HG02678 (cell line): ENCODE measurements around the gene B9D1.
"Not testable (repeated sequence)": the region's sequence is repeated elsewhere in the genome, so short reads cannot be mapped to it uniquely, and the experiment has no call there.

Experiments used
- ATAC-seq: cut with Tn5 transposase; IDR thresholded peaks from one replicate; pipeline ENCODE4 v1.9.1; 2021; ENCODE audit warnings: mild to moderate bottlenecking, moderate library complexity; ENCODE audit not compliant: unreplicated experiment

B9D1 gene

GRCh38 chr17:19361326-19361725 is 1.2 kb downstream of the B9D1 start:
- ATAC-seq = no peak

- ATAC-seq = no peak
Measured at GRCh38 chr17:19360772-19361171, 1.8 kb downstream of the B9D1 start.

- ATAC-seq = no peak
Measured at GRCh38 chr17:19359856-19360255, 2.7 kb downstream of the B9D1 start.

GRCh38 chr17:19359151-19359550 is 3.4 kb downstream of the B9D1 start:
- no peak for ATAC-seq

GRCh38 chr17:19357761-19358160 is 4.8 kb downstream of the B9D1 start:
- ATAC-seq = no peak

GRCh38 chr17:19357351-19357750 is 5.2 kb downstream of the B9D1 start:
- ATAC-seq = no peak

GRCh38 chr17:19354748-19355147 is 7.8 kb downstream of the B9D1 start:
- ATAC-seq = no peak

GRCh38 chr17:19353401-19353800 is 9.1 kb downstream of the B9D1 start:
- not testable (repeated sequence) for ATAC-seq

GRCh38 chr17:19348806-19349205 is 13.7 kb downstream of the B9D1 start:
- ATAC-seq = no peak

- ATAC-seq = no peak
Measured at GRCh38 chr17:19348081-19348650, 14.4 kb downstream of the B9D1 start.

GRCh38 chr17:19347323-19348080 is 15.0 kb downstream of the B9D1 start:
- no peak for ATAC-seq

- ATAC-seq = no peak
Measured at GRCh38 chr17:19346351-19347255, 15.9 kb downstream of the B9D1 start.

- ATAC-seq = no peak
Measured at GRCh38 chr17:19345486-19346350, 16.8 kb downstream of the B9D1 start.

GRCh38 chr17:19345067-19345460 is 17.5 kb downstream of the B9D1 start:
- ATAC-seq = no peak

- no peak for ATAC-seq
Measured at GRCh38 chr17:19344311-19345066, 18.0 kb downstream of the B9D1 start.

GRCh38 chr17:19343671-19344151 is 18.8 kb downstream of the B9D1 start:
- no peak for ATAC-seq

GRCh38 chr17:19343256-19343630 is 19.3 kb downstream of the B9D1 start:
- no peak for ATAC-seq

GRCh38 chr17:19342611-19343255 is 19.8 kb downstream of the B9D1 start:
- no peak for ATAC-seq
